H1 (cell line): ENCODE measurements around the gene ATPAF1.

ENCODE experiments used
- CBX5 ChIP-seq: fragments of 300-800, 300-1000 bp; sonication (generic); IDR thresholded peaks from 2 replicates; pipeline ENCODE4 v1.7.1; 2016; ENCODE audit warnings: antibody characterized with exemption, low read length, low read depth
- CEBPB ChIP-seq: IDR thresholded peaks from 2 replicates; pipeline ENCODE4 v1.6.1; 2012; ENCODE audit warnings: low read depth, low read length
- EGR1 ChIP-seq: IDR thresholded peaks from 2 replicates; pipeline ENCODE4 v1.6.1; 2011; ENCODE audit warnings: low read depth, low read length, borderline replicate concordance
- EP300 ChIP-seq, 2 experiments: IDR thresholded peaks; 1 replicate in 1 of 2; 2 replicates in 1 of 2; pipeline ENCODE4 v1.6.1; 2011 to 2012; ENCODE audit warnings: low read depth in 2 of 2, low read length in 2 of 2, mild to moderate bottlenecking in 2 of 2, borderline replicate concordance in 1 of 2, inconsistent platforms in 1 of 2, moderate library complexity in 1 of 2
- EZH2 ChIP-seq: fragments of 200-600 bp; sonication (generic); IDR thresholded peaks from 2 replicates; pipeline ENCODE4 v1.7.1; 2012; ENCODE audit warnings: low read depth, mild to moderate bottlenecking, moderate library complexity, low read length, inconsistent platforms; ENCODE audit not compliant: severe bottlenecking
- NANOG ChIP-seq: IDR thresholded peaks from 2 replicates; pipeline ENCODE4 v1.6.1; 2011; ENCODE audit warnings: low read length, low read depth, mild to moderate bottlenecking, inconsistent platforms; ENCODE audit not compliant: insufficient read depth, poor library complexity, severe bottlenecking
- POLR2AphosphoS5 ChIP-seq: IDR thresholded peaks from 2 replicates; pipeline ENCODE4 v1.6.1; 2011; ENCODE audit warnings: low read depth, low read length
- ZNF274 ChIP-seq: IDR thresholded peaks from 2 replicates; pipeline ENCODE4 v1.7.0; 2012; ENCODE audit warnings: low read length, borderline replicate concordance; ENCODE audit errors: extremely low read depth
- TF ChIP-seq, protein P1 (sequence below), 3 experiments: IDR thresholded peaks; 1 replicate in 2 of 3; 2 replicates in 1 of 3; pipeline versions ENCODE4 v1.5.1 to v1.6.1; 2011; ENCODE audit warnings: low read length in 3 of 3, mild to moderate bottlenecking in 3 of 3, inconsistent platforms in 2 of 3, low read depth in 1 of 3, moderate library complexity in 1 of 3; ENCODE audit not compliant: insufficient read depth in 1 of 3; ENCODE audit errors: control extremely low read depth in 1 of 3
- TF ChIP-seq, protein P2 (sequence below): IDR thresholded peaks from 2 replicates; pipeline ENCODE4 v1.6.1; 2012; ENCODE audit warnings: inconsistent platforms
- TF ChIP-seq, protein P3 (sequence below): IDR thresholded peaks from 2 replicates; pipeline ENCODE4 v1.6.1; 2011; ENCODE audit warnings: low read depth, mild to moderate bottlenecking, low read length; ENCODE audit not compliant: insufficient read depth
- TF ChIP-seq, protein P4 (sequence below): IDR thresholded peaks from 2 replicates; pipeline ENCODE4 v1.6.1; 2012; ENCODE audit warnings: low read length, inconsistent platforms

DNA sequence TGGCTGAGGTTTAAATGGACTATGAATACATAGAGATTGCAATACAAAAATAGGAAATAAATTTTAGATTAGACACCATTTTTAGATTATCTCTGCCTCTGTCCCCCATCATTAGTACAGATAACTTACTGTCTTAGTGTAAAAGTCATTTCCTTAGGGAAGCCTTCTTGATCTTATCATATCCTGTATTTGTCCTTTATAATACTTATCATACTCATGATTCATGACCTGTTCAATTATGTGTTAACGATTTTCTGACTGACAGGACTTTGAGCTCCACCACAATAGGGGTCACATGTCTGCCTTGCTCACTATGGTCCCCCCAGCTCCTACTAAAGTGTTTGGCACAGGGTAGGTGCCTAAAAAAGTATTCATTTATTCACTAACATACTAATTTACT is 18.1 kb upstream of the ATPAF1 start:
- TF ChIP-seq CEBPB: no peak
- TF ChIP-seq, protein P1, sequence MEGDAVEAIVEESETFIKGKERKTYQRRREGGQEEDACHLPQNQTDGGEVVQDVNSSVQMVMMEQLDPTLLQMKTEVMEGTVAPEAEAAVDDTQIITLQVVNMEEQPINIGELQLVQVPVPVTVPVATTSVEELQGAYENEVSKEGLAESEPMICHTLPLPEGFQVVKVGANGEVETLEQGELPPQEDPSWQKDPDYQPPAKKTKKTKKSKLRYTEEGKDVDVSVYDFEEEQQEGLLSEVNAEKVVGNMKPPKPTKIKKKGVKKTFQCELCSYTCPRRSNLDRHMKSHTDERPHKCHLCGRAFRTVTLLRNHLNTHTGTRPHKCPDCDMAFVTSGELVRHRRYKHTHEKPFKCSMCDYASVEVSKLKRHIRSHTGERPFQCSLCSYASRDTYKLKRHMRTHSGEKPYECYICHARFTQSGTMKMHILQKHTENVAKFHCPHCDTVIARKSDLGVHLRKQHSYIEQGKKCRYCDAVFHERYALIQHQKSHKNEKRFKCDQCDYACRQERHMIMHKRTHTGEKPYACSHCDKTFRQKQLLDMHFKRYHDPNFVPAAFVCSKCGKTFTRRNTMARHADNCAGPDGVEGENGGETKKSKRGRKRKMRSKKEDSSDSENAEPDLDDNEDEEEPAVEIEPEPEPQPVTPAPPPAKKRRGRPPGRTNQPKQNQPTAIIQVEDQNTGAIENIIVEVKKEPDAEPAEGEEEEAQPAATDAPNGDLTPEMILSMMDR (IDR thresholded peaks at IDR 0.05; ENCODE audit: control extremely low read depth in 1 of 3, insufficient read depth in 1 of 3, low read depth in 1 of 3, low read length in 3 of 3): no peak
- no peak for TF ChIP-seq EGR1
- no peak for TF ChIP-seq EZH2
- no peak for TF ChIP-seq POLR2AphosphoS5
- TF ChIP-seq, protein P2, sequence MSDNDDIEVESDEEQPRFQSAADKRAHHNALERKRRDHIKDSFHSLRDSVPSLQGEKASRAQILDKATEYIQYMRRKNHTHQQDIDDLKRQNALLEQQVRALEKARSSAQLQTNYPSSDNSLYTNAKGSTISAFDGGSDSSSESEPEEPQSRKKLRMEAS: no peak
- no peak for TF ChIP-seq ZNF274
- TF ChIP-seq, protein P3, sequence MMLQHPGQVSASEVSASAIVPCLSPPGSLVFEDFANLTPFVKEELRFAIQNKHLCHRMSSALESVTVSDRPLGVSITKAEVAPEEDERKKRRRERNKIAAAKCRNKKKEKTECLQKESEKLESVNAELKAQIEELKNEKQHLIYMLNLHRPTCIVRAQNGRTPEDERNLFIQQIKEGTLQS: no peak
- TF ChIP-seq, protein P4, sequence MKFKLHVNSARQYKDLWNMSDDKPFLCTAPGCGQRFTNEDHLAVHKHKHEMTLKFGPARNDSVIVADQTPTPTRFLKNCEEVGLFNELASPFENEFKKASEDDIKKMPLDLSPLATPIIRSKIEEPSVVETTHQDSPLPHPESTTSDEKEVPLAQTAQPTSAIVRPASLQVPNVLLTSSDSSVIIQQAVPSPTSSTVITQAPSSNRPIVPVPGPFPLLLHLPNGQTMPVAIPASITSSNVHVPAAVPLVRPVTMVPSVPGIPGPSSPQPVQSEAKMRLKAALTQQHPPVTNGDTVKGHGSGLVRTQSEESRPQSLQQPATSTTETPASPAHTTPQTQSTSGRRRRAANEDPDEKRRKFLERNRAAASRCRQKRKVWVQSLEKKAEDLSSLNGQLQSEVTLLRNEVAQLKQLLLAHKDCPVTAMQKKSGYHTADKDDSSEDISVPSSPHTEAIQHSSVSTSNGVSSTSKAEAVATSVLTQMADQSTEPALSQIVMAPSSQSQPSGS: no peak
- TF ChIP-seq NANOG: no peak
- no peak for TF ChIP-seq CBX5
- no peak for TF ChIP-seq EP300 (IDR thresholded peaks at IDR 0.05; ENCODE audit: borderline replicate concordance in 1 of 2, low read depth in 2 of 2, low read length in 2 of 2)
